Panc1 (cell line): ENCODE results near the gene RHOH. TPM values are rescaled to one million over a fixed set of nuclear protein-coding genes. Genes with fewer than 3 reads are reported as not detected.

Source experiments
- ATAC-seq: fragments of 200-7000 bp; cut with Tn5 transposase; 2 replicates; pipeline ENCODE4 v1.9.1; 2020; ENCODE audit warnings: mild to moderate bottlenecking, moderate library complexity
- BruUV-seq: library from RNA; stranded (reverse); fragments of 400-500 nt; replicated peaks from 2 replicates; lab custom pipeline; 2021; lab: Mats Ljungman, UMichigan
- CTCF ChIA-PET: fragments of 300-600 bp; sonication (Branson Sonifier 250); formaldehyde crosslinking; loops from one replicate; lab custom pipeline; 2022; ENCODE audit warnings: antibody characterized with exemption; lab: Charles Lee
- POLR2A ChIA-PET: fragments of 300-600 bp; sonication (Branson Sonifier 250); formaldehyde crosslinking; loops from one replicate; lab custom pipeline; 2022; ENCODE audit warnings: antibody characterized with exemption; lab: Charles Lee
- DNase-seq: peaks from one replicate; pipeline ENCODE4 v3.0.0-alpha.2; 2010; ENCODE audit warnings: low read depth, low spot score
- H3K27ac ChIP-seq: 2 replicates; pipeline ENCODE4 v1.5.1; 2011; ENCODE audit warnings: mild to moderate bottlenecking, low read length, inconsistent platforms
- H3K27me3 ChIP-seq: fragments of 200-500 bp; sonication (Bioruptor generic); 2 replicates; pipeline ENCODE4 v1.6.0; 2014; ENCODE audit warnings: low read length, inconsistent platforms; ENCODE audit not compliant: control insufficient read depth, insufficient read depth
- H3K36me3 ChIP-seq: fragments of 200-500 bp; sonication (Bioruptor generic); 2 replicates; pipeline ENCODE4 v1.5.1; 2014; ENCODE audit warnings: inconsistent platforms, mild to moderate bottlenecking, low read length, moderate library complexity; ENCODE audit not compliant: control insufficient read depth, insufficient read depth
- H3K4me1 ChIP-seq: 2 replicates; pipeline ENCODE4 v1.5.1; 2011; ENCODE audit warnings: inconsistent platforms, mild to moderate bottlenecking, low read length, moderate library complexity; ENCODE audit not compliant: control insufficient read depth, insufficient read depth
- H3K4me3 ChIP-seq, 2 experiments: 2 replicates each; pipeline ENCODE4 v1.5.1; 2011 to 2012; ENCODE audit warnings: low read depth in 2 of 2, low read length in 2 of 2, mild to moderate bottlenecking in 2 of 2, inconsistent platforms in 1 of 2, moderate library complexity in 1 of 2
- H3K9me3 ChIP-seq: fragments of 200-500 bp; sonication (Bioruptor generic); 2 replicates; pipeline ENCODE4 v1.5.1; 2014; ENCODE audit warnings: low read depth, mild to moderate bottlenecking, inconsistent platforms, low read length, moderate library complexity; ENCODE audit not compliant: control insufficient read depth, insufficient read depth
- POLR2AphosphoS5 ChIP-seq: IDR thresholded peaks from 2 replicates; pipeline ENCODE4 v1.6.1; 2012; ENCODE audit warnings: mild to moderate bottlenecking, low read depth, low read length, moderate library complexity
- SIN3A ChIP-seq: IDR thresholded peaks from 2 replicates; pipeline ENCODE4 v1.6.1; 2012; ENCODE audit warnings: low read depth, mild to moderate bottlenecking, low read length, moderate library complexity, borderline replicate concordance; ENCODE audit not compliant: insufficient read depth
- TCF7L2 ChIP-seq: IDR thresholded peaks from 2 replicates; pipeline ENCODE4 v1.6.1; 2011; ENCODE audit warnings: mild to moderate bottlenecking, low read depth, low read length, inconsistent platforms
- in situ Hi-C: cut with HindIII; loops from 2 replicates; pipeline ENCODE4 v1.10.0; 2016; ENCODE audit warnings: low sequenced_read_pairs, low pct_unique_long_range_greater_than_20kb
- intact Hi-C: fragments of 100-400 bp; cut with micrococcal nuclease; formaldehyde crosslinking; loops from one replicate; pipeline ENCODE4 v1.10.0; 2022; ENCODE audit not compliant: unreplicated experiment
- total RNA-seq: library from RNA; stranded (reverse); gene quantifications from one replicate; pipeline ENCODE4 v1.2.1, GENCODE V29; 2021; ENCODE audit not compliant: unreplicated experiment
- TF ChIP-seq, protein P1 (sequence below), 2 experiments: IDR thresholded peaks; 2 replicates each; pipeline ENCODE4 v1.6.1; 2011 to 2012; ENCODE audit warnings: low read depth in 2 of 2, control low read depth in 1 of 2, low read length in 1 of 2, mild to moderate bottlenecking in 1 of 2, moderate library complexity in 1 of 2; ENCODE audit not compliant: insufficient read depth in 1 of 2
- TF ChIP-seq, protein P2 (sequence below): fragments of 450-650 bp; IDR thresholded peaks from 2 replicates; pipeline ENCODE4 v1.5.1; 2017; ENCODE audit warnings: mild to moderate bottlenecking

The RHOH gene
- total RNA-seq, 1 experiment from 2014 or later, result 1.2 TPM

DNA sequence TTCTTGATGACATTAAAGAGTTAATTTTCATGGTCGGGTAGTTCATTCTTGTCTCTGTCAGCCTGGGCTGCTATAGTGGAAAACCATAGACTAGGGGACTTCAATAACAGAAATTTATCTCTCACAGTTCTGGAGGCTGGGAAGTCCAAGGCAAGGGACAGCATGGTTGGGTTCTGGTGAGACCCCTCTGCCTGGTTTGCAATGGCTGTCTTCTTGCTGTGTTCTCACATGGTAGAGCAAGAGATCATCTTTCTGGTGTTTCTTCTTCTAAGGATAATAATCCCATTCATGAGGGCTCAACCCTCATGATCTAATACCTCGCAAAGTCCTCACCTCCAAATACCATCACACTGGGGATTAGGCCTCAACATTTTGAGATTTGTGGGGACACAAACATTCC is 50.1 kb downstream of the RHOH start:
- H3K9me3 ChIP-seq, result peaks cover 3% of the 10 kb centered on the region; the same call in 1 of the 2 replicates
- CTCF ChIA-PET, result no interaction called here
- H3K4me3 ChIP-seq, result no peak overlapping the region
- in situ Hi-C loops, result no loop called here
- H3K27ac ChIP-seq, result peak overlapping the region; percentile 23; the same call in 1 of the 2 replicates
- POLR2A ChIA-PET, result no interaction called here
- DNase-seq, result no peak
- no peak for ATAC-seq
- no TSS peak for BruUV-seq
- no peaks in the 10 kb centered on the region for H3K4me1 ChIP-seq
- TF ChIP-seq TCF7L2 (no peak), POLR2AphosphoS5 (no peak), SIN3A (no peak)
- TF ChIP-seq, protein P1, sequence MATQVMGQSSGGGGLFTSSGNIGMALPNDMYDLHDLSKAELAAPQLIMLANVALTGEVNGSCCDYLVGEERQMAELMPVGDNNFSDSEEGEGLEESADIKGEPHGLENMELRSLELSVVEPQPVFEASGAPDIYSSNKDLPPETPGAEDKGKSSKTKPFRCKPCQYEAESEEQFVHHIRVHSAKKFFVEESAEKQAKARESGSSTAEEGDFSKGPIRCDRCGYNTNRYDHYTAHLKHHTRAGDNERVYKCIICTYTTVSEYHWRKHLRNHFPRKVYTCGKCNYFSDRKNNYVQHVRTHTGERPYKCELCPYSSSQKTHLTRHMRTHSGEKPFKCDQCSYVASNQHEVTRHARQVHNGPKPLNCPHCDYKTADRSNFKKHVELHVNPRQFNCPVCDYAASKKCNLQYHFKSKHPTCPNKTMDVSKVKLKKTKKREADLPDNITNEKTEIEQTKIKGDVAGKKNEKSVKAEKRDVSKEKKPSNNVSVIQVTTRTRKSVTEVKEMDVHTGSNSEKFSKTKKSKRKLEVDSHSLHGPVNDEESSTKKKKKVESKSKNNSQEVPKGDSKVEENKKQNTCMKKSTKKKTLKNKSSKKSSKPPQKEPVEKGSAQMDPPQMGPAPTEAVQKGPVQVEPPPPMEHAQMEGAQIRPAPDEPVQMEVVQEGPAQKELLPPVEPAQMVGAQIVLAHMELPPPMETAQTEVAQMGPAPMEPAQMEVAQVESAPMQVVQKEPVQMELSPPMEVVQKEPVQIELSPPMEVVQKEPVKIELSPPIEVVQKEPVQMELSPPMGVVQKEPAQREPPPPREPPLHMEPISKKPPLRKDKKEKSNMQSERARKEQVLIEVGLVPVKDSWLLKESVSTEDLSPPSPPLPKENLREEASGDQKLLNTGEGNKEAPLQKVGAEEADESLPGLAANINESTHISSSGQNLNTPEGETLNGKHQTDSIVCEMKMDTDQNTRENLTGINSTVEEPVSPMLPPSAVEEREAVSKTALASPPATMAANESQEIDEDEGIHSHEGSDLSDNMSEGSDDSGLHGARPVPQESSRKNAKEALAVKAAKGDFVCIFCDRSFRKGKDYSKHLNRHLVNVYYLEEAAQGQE (IDR thresholded peaks at IDR 0.05; ENCODE audit: insufficient read depth in 1 of 2, low read depth in 2 of 2, low read length in 1 of 2), result no peak
- TF ChIP-seq, protein P2, sequence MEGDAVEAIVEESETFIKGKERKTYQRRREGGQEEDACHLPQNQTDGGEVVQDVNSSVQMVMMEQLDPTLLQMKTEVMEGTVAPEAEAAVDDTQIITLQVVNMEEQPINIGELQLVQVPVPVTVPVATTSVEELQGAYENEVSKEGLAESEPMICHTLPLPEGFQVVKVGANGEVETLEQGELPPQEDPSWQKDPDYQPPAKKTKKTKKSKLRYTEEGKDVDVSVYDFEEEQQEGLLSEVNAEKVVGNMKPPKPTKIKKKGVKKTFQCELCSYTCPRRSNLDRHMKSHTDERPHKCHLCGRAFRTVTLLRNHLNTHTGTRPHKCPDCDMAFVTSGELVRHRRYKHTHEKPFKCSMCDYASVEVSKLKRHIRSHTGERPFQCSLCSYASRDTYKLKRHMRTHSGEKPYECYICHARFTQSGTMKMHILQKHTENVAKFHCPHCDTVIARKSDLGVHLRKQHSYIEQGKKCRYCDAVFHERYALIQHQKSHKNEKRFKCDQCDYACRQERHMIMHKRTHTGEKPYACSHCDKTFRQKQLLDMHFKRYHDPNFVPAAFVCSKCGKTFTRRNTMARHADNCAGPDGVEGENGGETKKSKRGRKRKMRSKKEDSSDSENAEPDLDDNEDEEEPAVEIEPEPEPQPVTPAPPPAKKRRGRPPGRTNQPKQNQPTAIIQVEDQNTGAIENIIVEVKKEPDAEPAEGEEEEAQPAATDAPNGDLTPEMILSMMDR, result no peak
- intact Hi-C loops, result no loop called here
- H3K36me3 ChIP-seq, result no peaks in the 10 kb centered on the region
- no peaks in the 10 kb centered on the region for H3K27me3 ChIP-seq

DNA sequence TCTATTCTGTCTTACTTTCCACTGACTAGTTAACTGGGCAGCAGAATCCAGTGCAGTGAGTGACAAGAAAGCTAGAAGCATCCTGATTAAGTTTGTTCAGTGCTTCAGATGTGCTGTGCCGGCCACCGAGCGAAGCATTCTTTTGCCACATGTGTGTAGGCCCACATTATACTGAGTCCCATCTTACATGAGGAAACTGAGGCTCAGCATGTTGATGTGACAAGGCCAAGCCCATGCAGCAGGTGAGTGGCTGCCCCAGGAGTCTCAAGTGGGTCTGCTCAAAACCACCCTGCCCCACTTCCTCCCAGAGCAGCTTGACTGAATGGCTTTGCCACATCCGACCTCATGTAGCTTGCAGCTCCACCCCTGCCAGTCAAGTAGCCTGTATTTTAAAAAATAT is 50.5 kb downstream of the RHOH start:
- DNase-seq, result no peak
- TF ChIP-seq POLR2AphosphoS5 (no peak), SIN3A (no peak), TCF7L2 (no peak)
- TF ChIP-seq, protein P2, result no peak
- TF ChIP-seq, protein P1 (IDR thresholded peaks at IDR 0.05; ENCODE audit: insufficient read depth in 1 of 2, low read depth in 2 of 2, low read length in 1 of 2), result no peak
- no peak for ATAC-seq
- in situ Hi-C loops, result no loop called here
- no peaks in the 10 kb centered on the region for H3K36me3 ChIP-seq
- intact Hi-C loops, result no loop called here
- BruUV-seq, result no TSS peak
- H3K4me3 ChIP-seq, result no peak overlapping the region
- ChIA-PET CTCF (no interaction called here), POLR2A (interaction anchor here (0.6 kb wide), 1 partner anchor 185 kb away, joined by 6 read pairs; no protein-coding TSS in a partner anchor)
- H3K27ac ChIP-seq, result peak overlapping the region; percentile 23; the same call in 1 of the 2 replicates
- no peaks in the 10 kb centered on the region for H3K27me3 ChIP-seq
- peaks cover 3% of the 10 kb centered on the region; the same call in 1 of the 2 replicates for H3K9me3 ChIP-seq
- H3K4me1 ChIP-seq, result no peaks in the 10 kb centered on the region
